ENCODE data around the gene TREM2. TPM values are rescaled to one million over a fixed set of nuclear protein-coding genes. Genes with fewer than 3 reads are reported as not detected.

Gene TREM2
- total and polyA plus RNA-seq, 2 of the 8 experiments (the other 6 are each of a cell fraction or from before 2014, with no cell fraction given), result 0.20 TPM; not detected in 1

DNA sequence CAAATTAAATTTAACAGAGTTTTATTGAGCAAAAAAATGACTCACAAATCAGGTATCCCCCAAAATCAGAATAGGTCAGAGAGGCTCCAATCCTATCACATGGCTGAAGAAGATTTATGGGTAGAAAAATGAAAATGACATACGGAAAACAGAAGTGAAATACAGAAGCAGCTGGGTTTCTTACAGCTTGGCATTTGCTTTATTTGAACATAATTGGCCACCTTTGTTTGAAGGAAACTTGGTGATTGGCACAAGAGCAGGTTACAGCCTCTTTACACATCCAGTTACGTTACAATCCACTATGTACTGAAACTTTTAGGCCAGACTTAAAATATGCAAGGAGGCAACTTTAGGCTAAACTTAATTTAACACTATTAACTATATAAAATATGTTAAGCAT lies 11.7 kb upstream of the TREM2 start (continued):
- TF ChIP-seq, protein P1, sequence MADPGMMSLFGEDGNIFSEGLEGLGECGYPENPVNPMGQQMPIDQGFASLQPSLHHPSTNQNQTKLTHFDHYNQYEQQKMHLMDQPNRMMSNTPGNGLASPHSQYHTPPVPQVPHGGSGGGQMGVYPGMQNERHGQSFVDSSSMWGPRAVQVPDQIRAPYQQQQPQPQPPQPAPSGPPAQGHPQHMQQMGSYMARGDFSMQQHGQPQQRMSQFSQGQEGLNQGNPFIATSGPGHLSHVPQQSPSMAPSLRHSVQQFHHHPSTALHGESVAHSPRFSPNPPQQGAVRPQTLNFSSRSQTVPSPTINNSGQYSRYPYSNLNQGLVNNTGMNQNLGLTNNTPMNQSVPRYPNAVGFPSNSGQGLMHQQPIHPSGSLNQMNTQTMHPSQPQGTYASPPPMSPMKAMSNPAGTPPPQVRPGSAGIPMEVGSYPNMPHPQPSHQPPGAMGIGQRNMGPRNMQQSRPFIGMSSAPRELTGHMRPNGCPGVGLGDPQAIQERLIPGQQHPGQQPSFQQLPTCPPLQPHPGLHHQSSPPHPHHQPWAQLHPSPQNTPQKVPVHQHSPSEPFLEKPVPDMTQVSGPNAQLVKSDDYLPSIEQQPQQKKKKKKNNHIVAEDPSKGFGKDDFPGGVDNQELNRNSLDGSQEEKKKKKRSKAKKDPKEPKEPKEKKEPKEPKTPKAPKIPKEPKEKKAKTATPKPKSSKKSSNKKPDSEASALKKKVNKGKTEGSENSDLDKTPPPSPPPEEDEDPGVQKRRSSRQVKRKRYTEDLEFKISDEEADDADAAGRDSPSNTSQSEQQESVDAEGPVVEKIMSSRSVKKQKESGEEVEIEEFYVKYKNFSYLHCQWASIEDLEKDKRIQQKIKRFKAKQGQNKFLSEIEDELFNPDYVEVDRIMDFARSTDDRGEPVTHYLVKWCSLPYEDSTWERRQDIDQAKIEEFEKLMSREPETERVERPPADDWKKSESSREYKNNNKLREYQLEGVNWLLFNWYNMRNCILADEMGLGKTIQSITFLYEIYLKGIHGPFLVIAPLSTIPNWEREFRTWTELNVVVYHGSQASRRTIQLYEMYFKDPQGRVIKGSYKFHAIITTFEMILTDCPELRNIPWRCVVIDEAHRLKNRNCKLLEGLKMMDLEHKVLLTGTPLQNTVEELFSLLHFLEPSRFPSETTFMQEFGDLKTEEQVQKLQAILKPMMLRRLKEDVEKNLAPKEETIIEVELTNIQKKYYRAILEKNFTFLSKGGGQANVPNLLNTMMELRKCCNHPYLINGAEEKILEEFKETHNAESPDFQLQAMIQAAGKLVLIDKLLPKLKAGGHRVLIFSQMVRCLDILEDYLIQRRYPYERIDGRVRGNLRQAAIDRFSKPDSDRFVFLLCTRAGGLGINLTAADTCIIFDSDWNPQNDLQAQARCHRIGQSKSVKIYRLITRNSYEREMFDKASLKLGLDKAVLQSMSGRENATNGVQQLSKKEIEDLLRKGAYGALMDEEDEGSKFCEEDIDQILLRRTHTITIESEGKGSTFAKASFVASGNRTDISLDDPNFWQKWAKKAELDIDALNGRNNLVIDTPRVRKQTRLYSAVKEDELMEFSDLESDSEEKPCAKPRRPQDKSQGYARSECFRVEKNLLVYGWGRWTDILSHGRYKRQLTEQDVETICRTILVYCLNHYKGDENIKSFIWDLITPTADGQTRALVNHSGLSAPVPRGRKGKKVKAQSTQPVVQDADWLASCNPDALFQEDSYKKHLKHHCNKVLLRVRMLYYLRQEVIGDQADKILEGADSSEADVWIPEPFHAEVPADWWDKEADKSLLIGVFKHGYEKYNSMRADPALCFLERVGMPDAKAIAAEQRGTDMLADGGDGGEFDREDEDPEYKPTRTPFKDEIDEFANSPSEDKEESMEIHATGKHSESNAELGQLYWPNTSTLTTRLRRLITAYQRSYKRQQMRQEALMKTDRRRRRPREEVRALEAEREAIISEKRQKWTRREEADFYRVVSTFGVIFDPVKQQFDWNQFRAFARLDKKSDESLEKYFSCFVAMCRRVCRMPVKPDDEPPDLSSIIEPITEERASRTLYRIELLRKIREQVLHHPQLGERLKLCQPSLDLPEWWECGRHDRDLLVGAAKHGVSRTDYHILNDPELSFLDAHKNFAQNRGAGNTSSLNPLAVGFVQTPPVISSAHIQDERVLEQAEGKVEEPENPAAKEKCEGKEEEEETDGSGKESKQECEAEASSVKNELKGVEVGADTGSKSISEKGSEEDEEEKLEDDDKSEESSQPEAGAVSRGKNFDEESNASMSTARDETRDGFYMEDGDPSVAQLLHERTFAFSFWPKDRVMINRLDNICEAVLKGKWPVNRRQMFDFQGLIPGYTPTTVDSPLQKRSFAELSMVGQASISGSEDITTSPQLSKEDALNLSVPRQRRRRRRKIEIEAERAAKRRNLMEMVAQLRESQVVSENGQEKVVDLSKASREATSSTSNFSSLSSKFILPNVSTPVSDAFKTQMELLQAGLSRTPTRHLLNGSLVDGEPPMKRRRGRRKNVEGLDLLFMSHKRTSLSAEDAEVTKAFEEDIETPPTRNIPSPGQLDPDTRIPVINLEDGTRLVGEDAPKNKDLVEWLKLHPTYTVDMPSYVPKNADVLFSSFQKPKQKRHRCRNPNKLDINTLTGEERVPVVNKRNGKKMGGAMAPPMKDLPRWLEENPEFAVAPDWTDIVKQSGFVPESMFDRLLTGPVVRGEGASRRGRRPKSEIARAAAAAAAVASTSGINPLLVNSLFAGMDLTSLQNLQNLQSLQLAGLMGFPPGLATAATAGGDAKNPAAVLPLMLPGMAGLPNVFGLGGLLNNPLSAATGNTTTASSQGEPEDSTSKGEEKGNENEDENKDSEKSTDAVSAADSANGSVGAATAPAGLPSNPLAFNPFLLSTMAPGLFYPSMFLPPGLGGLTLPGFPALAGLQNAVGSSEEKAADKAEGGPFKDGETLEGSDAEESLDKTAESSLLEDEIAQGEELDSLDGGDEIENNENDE (IDR thresholded peaks at IDR 0.05; ENCODE audit: insufficient replicate concordance, low read length), result no peak
- TF ChIP-seq SP1 (IDR thresholded peaks at IDR 0.05; ENCODE audit: low read depth, low read length) (no peak), HDAC6 (IDR thresholded peaks at IDR 0.05; ENCODE audit: low read depth, low read length) (no peak), HDAC2 (IDR thresholded peaks at IDR 0.05; ENCODE audit: borderline replicate concordance in 1 of 2, low read depth in 2 of 2, low read length in 2 of 2) (no peak), BACH1 (IDR thresholded peaks at IDR 0.05; ENCODE audit: low read length) (no peak)
